ENCODE measurements around the gene ANKMY1.
"Not testable (repeated sequence)": the region's sequence is repeated elsewhere in the genome, so short reads cannot be mapped to it uniquely, and the experiment has no call there.

ANKMY1 gene

GRCh38 chr2:240499309-240500301 is 58.2 kb downstream of the ANKMY1 start:
- no peak for DNase-seq

GRCh38 chr2:240498958-240499260 is 58.9 kb downstream of the ANKMY1 start:
- DNase-seq: no peak

GRCh38 chr2:240498171-240498957 is 59.4 kb downstream of the ANKMY1 start:
- no peak for DNase-seq

- DNase-seq: not testable (repeated sequence)
Measured at GRCh38 chr2:240497082-240497481, 60.7 kb downstream of the ANKMY1 start.

GRCh38 chr2:240494942-240495341 is 62.8 kb downstream of the ANKMY1 start:
- not testable (repeated sequence) for DNase-seq

GRCh38 chr2:240494194-240494793 is 63.5 kb downstream of the ANKMY1 start:
- DNase-seq: no peak

GRCh38 chr2:240491483-240491882 is 66.3 kb downstream of the ANKMY1 start:
- no peak for DNase-seq

- DNase-seq: no peak
Measured at GRCh38 chr2:240482141-240482540, 75.6 kb downstream of the ANKMY1 start.

- DNase-seq: no peak
Measured at GRCh38 chr2:240481720-240482119, 76.1 kb downstream of the ANKMY1 start.

- DNase-seq: no peak
Measured at GRCh38 chr2:240480834-240481623, 76.8 kb downstream of the ANKMY1 start.

- DNase-seq: no peak
Measured at GRCh38 chr2:240479111-240479501, 78.7 kb downstream of the ANKMY1 start.

- DNase-seq: no peak
Measured at GRCh38 chr2:240478346-240479110, 79.3 kb downstream of the ANKMY1 start.

GRCh38 chr2:240477916-240478315 is 79.9 kb downstream of the ANKMY1 start:
- DNase-seq: no peak

- no peak for DNase-seq
Measured at GRCh38 chr2:240473211-240473610, 84.6 kb downstream of the ANKMY1 start.

- DNase-seq: no peak
Measured at GRCh38 chr2:240472078-240472790, 85.6 kb downstream of the ANKMY1 start.

- DNase-seq: no peak
Measured at GRCh38 chr2:240469740-240470139, 88.0 kb downstream of the ANKMY1 start.

GRCh38 chr2:240469239-240469636 is 88.5 kb downstream of the ANKMY1 start:
- DNase-seq: no peak

- no peak for DNase-seq
Measured at GRCh38 chr2:240468303-240469238, 89.2 kb downstream of the ANKMY1 start.

GRCh38 chr2:240467659-240468302 is 90.0 kb downstream of the ANKMY1 start:
- DNase-seq: no peak
